ENCODE results near the gene ANKZF1.
"Not testable (repeated sequence)": the region's sequence is repeated elsewhere in the genome, so short reads cannot be mapped to it uniquely, and the experiment has no call there.

The ANKZF1 gene

GRCh38 chr2:219230059-219230540 is 494 bp downstream of the ANKZF1 start:
- DNase-seq, result peak; percentile 46

- DNase-seq, result no peak
Measured at GRCh38 chr2:219234331-219234730, 4.7 kb downstream of the ANKZF1 start.

- DNase-seq, result peak; percentile 35
Measured at GRCh38 chr2:219243291-219243761, 13.7 kb downstream of the ANKZF1 start.

- DNase-seq, result no peak
Measured at GRCh38 chr2:219244789-219245147, 15.2 kb downstream of the ANKZF1 start.

- peak; percentile 90 for DNase-seq
Measured at GRCh38 chr2:219245148-219245898, 15.7 kb downstream of the ANKZF1 start, which contains the start of the genes GLB1L and STK16. GLB1L (minus strand) TSS chr2:219245444; CDS start chr2:219243573, 1,871 bp downstream. STK16 (plus strand) TSS chr2:219245479; CDS start chr2:219246000, 521 bp downstream.

- DNase-seq, result no peak
Measured at GRCh38 chr2:219245899-219246230, 16.3 kb downstream of the ANKZF1 start.

- no peak for DNase-seq
Measured at GRCh38 chr2:219246559-219246958, 17.0 kb downstream of the ANKZF1 start.

GRCh38 chr2:219247678-219248642 is 18.4 kb downstream of the ANKZF1 start:
- no peak for DNase-seq

- no peak for DNase-seq
Measured at GRCh38 chr2:219248845-219249202, 19.2 kb downstream of the ANKZF1 start.

- peak; percentile 71 for DNase-seq
Measured at GRCh38 chr2:219249203-219249980, 19.8 kb downstream of the ANKZF1 start.

GRCh38 chr2:219250049-219250781 is 20.6 kb downstream of the ANKZF1 start:
- no peak for DNase-seq

GRCh38 chr2:219251656-219252055 is 22.1 kb downstream of the ANKZF1 start:
- DNase-seq, result no peak

GRCh38 chr2:219252084-219252483 is 22.5 kb downstream of the ANKZF1 start:
- DNase-seq, result no peak

GRCh38 chr2:219252570-219252899 is 22.9 kb downstream of the ANKZF1 start:
- no peak for DNase-seq

- DNase-seq, result peak; percentile 37
Measured at GRCh38 chr2:219252900-219253752, 23.5 kb downstream of the ANKZF1 start, which contains the start of gene TUBA4B. TUBA4B (plus strand) TSS chr2:219253243; CDS start chr2:219253408, 165 bp downstream.

GRCh38 chr2:219253753-219254589 is 24.4 kb downstream of the ANKZF1 start, which contains the start of gene TUBA4A:
TUBA4A (minus strand) TSS chr2:219253918; CDS start chr2:219253858, 60 bp downstream.
- DNase-seq, result peak; percentile 54

- DNase-seq, result no peak
Measured at GRCh38 chr2:219254590-219255201, 25.1 kb downstream of the ANKZF1 start.

GRCh38 chr2:219258942-219259341 is 29.3 kb downstream of the ANKZF1 start:
- not testable (repeated sequence) for DNase-seq
